HG03025 (cell line): ENCODE measurements around the gene SPDL1.
"Not testable (repeated sequence)": the region's sequence is repeated elsewhere in the genome, so short reads cannot be mapped to it uniquely, and the experiment has no call there.

ENCODE experiments used
- ATAC-seq: cut with Tn5 transposase; IDR thresholded peaks from one replicate; pipeline ENCODE4 v1.9.1; 2021; ENCODE audit warnings: mild to moderate bottlenecking, moderate library complexity; ENCODE audit not compliant: unreplicated experiment, low FRiP score

SPDL1 gene

DNA sequence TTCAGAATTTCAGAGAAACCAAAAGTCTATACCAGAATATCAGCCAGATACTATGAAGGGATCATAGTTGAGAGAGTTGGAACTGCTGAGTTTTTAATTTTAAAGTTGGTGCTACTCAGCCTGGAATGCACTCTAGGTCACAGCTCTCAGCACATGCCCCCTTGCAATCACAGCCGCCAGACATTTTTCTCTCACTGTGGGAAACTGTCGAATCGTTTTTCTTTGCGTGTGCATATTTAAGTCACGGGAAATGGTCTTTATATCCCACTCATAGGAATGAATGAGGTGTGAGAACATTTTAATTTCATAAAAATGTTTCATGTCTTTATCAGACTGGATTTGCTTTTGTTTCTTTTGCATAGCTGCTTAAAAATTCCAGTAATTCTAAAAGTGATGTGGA is 12.2 kb upstream of the SPDL1 start:
- no peak for ATAC-seq

- no peak for ATAC-seq
These were observed 9.4 kb upstream of the SPDL1 start for GRCh38 chr5:169574134-169574646.

DNA sequence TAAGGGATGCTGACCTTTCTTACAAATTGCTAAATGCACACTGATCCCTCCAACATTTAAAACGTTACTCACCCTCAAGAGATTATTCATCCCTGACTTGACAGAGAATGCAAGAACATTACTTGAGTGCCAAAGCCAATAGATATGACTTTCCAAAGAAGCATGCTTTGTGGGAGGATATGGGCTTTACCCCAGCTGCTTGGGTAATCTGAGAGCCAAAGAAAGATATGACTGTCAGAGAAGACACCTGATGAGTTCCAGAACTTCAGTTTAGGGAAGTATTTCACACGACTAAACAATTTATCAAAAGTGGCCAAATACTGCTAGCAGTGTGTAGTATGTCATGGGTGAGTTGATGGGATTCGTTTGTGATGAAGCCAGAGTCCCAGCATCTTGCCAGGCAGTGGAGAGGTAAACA is 7.4 kb upstream of the SPDL1 start:
- no peak for ATAC-seq

- ATAC-seq: no peak
These were observed 5.6 kb upstream of the SPDL1 start for GRCh38 chr5:169577951-169578350.

DNA sequence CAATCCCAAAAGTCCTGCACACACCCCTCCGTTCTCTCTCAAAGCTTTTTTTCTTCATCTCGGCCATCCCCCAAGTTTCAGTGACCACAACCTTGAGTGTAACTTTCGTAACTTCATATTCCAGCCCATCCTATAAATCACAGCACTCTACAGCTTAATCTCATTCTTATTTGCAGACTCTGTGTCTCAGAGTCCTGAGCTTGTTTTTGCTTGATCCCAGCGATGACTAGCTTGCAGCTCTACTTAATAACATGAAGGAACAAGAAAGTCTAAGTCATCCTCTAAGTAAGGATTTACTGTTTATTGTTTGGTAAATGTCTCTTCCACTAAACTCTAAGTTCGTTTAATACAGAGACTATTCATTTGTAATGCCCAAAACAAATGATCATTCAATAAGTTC is 2.6 kb upstream of the SPDL1 start:
- no peak for ATAC-seq

DNA sequence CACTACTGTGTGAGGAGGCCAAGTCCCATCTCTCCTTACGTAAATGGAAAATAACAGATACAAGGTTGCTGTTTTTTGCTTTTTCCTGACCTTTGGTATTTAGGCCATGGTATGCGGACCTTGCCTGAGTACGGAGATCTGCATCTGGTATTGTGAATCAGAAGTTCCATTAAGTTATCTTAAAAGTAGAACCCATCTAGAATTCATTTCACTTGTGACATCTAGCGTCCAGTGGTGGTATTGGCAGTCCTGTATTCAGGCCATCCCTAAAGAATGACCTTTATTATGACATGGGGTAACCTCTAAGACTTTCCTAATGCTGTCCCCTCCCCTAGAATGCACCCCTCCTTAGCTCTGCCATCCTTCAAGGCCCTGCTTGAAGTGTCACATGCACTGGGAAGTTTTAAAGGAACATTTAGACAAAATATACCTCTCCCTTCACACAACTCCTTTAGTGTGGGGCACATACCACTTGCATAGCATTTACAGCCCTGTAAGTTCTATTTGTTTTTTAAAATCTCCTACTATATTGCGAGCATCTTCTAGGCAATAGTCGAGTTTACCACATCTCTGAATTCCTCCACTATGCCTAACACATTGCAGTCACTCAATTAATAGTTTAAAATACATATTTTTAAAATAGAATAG is 1.9 kb upstream of the SPDL1 start:
- ATAC-seq: no peak

GRCh38 chr5:169583101-169583423 is 511 bp upstream of the SPDL1 start:
- peak; percentile 25 for ATAC-seq

GRCh38 chr5:169584998-169585451 is 1.5 kb downstream of the SPDL1 start:
- ATAC-seq: no peak

DNA sequence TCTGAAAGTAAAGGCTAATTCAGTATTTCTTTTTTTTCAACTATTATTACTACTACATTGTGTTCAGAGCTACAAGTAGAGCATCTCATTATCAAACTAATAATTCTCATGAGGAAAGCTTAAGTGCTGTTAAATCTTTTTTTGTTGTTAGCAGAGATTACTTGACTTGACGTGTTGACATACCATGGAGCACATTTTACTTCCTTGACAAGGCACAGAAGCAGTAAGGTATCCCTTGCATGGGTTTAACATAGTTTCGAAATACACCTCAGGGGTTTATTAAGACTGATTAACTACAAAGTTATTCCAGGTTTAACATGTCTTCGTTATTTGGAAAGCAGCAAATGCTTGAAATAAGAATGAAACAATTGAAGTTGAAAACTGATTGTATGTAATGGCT is 7.0 kb downstream of the SPDL1 start:
- no peak for ATAC-seq

DNA sequence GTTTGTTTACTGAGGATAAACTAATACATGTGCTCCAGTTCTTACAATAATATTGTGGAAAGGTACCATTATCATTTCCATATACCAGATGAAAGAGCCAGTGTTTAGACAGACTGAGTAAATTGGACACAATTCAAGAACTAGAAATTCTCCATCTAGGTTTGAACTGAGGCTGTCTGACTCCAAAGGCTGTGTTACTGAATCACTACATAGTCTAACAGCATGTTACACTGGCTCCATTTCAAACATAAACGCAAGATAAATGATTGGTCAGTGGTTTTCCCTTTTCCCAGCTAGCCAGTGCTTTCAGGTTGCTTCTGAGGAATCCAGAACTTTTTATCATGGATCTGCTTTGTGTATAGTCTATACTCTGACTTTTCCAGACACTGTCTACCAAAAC is 8.1 kb downstream of the SPDL1 start:
- no peak for ATAC-seq

GRCh38 chr5:169592937-169593650 is 9.5 kb downstream of the SPDL1 start:
- ATAC-seq: no peak

GRCh38 chr5:169595172-169595820 is 11.7 kb downstream of the SPDL1 start:
- no peak for ATAC-seq

GRCh38 chr5:169599451-169599850 is 15.9 kb downstream of the SPDL1 start:
- ATAC-seq: no peak

- no peak for ATAC-seq
These were observed 19.0 kb downstream of the SPDL1 start for GRCh38 chr5:169602535-169602934.

DNA sequence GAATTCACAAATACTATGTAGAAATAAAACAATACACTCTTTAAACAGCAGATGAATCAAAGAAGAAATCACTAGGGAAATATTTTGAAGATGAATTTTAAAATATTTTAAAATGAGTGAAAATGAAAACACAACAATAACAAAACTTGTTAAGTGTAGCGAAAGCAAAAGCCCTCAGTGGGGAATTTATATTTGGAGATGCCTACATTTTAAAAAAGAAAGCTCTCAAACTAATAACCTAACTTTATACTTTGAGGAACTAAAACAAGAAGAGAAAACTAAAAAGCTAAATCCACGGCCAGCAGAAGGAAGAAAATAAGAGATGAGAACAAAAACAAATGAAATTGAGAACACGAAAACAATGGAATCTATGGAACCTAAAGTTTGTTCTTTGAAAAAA is 22.7 kb downstream of the SPDL1 start:
- ATAC-seq: no peak

GRCh38 chr5:169607882-169608281 is 24.3 kb downstream of the SPDL1 start:
- ATAC-seq: no peak

DNA sequence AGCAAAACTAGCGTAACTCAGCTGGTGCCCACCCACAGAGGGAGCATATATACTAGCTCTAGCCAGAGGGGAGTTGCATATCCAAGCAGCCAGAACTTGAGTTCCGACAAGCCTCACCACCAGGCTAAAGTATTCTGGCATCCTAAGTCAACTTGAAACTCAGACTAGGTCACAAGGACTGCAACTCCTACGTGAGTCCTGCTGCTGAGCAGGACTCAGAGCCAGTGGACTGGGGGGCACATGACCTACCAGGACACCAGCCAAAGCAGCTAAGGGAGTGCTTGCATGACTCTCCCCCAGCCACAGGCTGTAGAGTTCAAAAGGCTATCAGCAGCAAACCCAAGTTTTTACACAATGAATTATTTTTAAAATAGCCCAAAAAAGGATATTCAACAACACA is 26.1 kb downstream of the SPDL1 start:
- ATAC-seq: no peak

DNA sequence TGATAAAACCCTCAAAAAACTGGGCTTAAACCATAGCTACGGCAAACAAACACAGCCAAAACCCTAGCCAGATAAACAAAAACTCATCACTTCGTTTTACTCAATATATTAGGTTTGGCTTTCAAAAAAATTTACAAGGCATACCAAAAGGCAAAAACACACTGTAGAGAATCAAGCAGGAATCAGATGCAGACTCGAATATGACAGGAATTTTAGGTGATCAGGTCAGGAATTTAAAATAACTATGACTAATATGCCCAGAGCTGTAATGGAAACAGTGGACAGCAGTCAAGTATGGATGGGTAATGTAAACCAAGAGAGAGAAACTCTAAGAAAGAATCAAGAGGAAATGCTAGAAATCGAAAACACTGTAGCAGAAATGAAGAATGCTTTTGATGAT is 27.0 kb downstream of the SPDL1 start:
- no peak for ATAC-seq

- ATAC-seq: no peak
These were observed 32.0 kb downstream of the SPDL1 start for GRCh38 chr5:169615561-169615960.

DNA sequence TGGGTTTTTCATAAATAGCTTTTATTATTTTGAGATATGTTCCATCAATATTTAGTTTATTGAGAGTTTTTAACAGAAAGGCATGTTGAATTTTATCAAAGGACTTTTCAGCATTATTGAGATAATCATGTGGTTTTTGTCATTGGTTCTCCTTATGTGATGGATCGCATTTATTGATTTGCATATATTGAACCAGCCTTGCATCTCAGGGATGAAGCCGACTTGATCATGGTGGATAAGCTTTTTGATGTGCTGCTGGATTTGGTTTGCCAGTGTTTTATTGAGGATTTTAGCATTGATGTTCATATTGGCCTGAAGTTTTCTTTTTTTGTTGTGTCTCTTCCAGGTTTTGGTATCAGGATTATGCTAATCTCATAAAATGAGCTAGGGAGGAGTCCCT is 40.7 kb downstream of the SPDL1 start:
- not testable (repeated sequence) for ATAC-seq

- no peak for ATAC-seq
These were observed 43.2 kb downstream of the SPDL1 start for GRCh38 chr5:169626779-169627178.

DNA sequence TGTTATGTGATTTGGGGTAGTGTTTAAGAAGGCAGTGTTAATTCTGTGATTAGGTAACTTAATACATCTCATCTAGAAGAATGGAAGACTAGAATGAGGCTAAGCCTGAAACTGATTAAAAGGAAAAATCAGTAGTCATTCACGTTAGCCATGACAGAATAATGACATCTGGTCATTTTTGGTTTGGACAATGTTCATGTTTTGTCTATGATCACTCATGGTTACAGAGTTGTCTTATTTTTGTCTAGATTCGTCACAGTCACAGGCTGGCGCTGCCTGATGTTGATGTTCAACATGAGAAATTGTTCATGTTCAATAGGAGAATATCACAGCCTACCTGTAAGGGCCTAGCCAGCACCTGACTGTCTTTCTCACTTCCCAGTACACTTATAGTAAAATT is 44.0 kb downstream of the SPDL1 start:
- ATAC-seq: no peak
